Gastrocnemius medialis (tissue), 4 donors: Measurements from ENCODE around the gene BBX.

Experiments
- CTCF ChIP-seq, 5 experiments: fragments of 450-650 bp in 3 of 5; fragments of 200-600 bp in 2 of 5; sonication (generic) in 2 of 5; IDR thresholded peaks in 4 of 5; conservative IDR thresholded peaks in 1 of 5; 1 replicate in 4 of 5; 2 replicates in 1 of 5; pipeline ENCODE4 v1.5.1; 2016 to 2019; ENCODE audit warnings: antibody characterized with exemption in 5 of 5, mild to moderate bottlenecking in 3 of 5, moderate library complexity in 3 of 5
- POLR2A ChIP-seq, 2 donors: fragments of 450-650 bp; IDR thresholded peaks; one replicate each; pipeline ENCODE4 v1.6.1; 2017; ENCODE audit warnings: antibody characterized with exemption in 2 of 2, mild to moderate bottlenecking in 2 of 2, moderate library complexity in 2 of 2

- no peak for TF ChIP-seq CTCF (IDR thresholded peaks at IDR 0.05 in 4 of 5, conservative IDR thresholded peaks at IDR 0.05 in 1 of 5)
- no peak for TF ChIP-seq POLR2A (IDR thresholded peaks at IDR 0.05)
Measured at GRCh38 chr3:107810171-107811071, 287.7 kb downstream of the BBX start.
